Astrocyte (in vitro differentiated cells and primary cell): ENCODE results near the gene FAM24A. TPM values are rescaled to one million over a fixed set of nuclear protein-coding genes. Genes with fewer than 3 reads are reported as not detected.

Source experiments
- DNase-seq: peaks from one replicate; pipeline ENCODE4 v3.0.0-alpha.2; 2010; ENCODE audit warnings: low read depth
- FAIRE-seq: peaks from 2 replicates; lab custom pipeline; 2011; peaks lifted over from hg19 to GRCh38; lab: Jason Lieb, UNC
- H2AFZ ChIP-seq: 2 replicates; pipeline ENCODE4 v1.6.0; 2012; ENCODE audit warnings: low read depth, low read length, inconsistent platforms
- H3K27ac ChIP-seq: 2 replicates; pipeline ENCODE4 v1.5.1; 2011; ENCODE audit warnings: low read depth, low read length, inconsistent platforms
- H3K27me3 ChIP-seq: 2 replicates; pipeline ENCODE4 v1.6.0; 2011; ENCODE audit warnings: low read length, inconsistent platforms; ENCODE audit not compliant: insufficient read depth
- H3K36me3 ChIP-seq: 2 replicates; pipeline ENCODE4 v1.5.1; 2011; ENCODE audit warnings: low read length, inconsistent platforms; ENCODE audit not compliant: insufficient read depth
- H3K4me1 ChIP-seq: 2 replicates; pipeline ENCODE4 v1.5.1; 2011; ENCODE audit warnings: low read length, inconsistent platforms; ENCODE audit not compliant: insufficient read depth
- H3K4me2 ChIP-seq: 2 replicates; pipeline ENCODE4 v1.6.0; 2012; ENCODE audit warnings: low read length, inconsistent platforms
- H3K4me3 ChIP-seq: 2 replicates; pipeline ENCODE4 v1.5.1; 2011; ENCODE audit warnings: low read depth, mild to moderate bottlenecking, low read length, inconsistent platforms; ENCODE audit not compliant: insufficient read depth
- H3K79me2 ChIP-seq: 2 replicates; pipeline ENCODE4 v1.6.0; 2012; ENCODE audit warnings: mild to moderate bottlenecking, low read length, inconsistent platforms; ENCODE audit not compliant: insufficient read depth
- H3K9ac ChIP-seq: 2 replicates; pipeline ENCODE4 v1.6.0; 2012; ENCODE audit warnings: mild to moderate bottlenecking, low read length, inconsistent platforms
- H3K9me3 ChIP-seq: 2 replicates; pipeline ENCODE4 v1.5.1; 2012; ENCODE audit warnings: low read depth, mild to moderate bottlenecking, low read length, inconsistent platforms; ENCODE audit not compliant: insufficient read depth
- H4K20me1 ChIP-seq: 2 replicates; pipeline ENCODE4 v1.6.0; 2012; ENCODE audit warnings: low read length, inconsistent platforms; ENCODE audit not compliant: insufficient read depth
- H3K27ac Mint-ChIP-seq: one replicate; pipeline ENCODE4 v1.8.0; 2021; ENCODE audit warnings: mild to moderate bottlenecking, mixed read lengths; ENCODE audit not compliant: unreplicated experiment
- H3K27me3 Mint-ChIP-seq: one replicate; pipeline ENCODE4 v1.8.0; 2021; ENCODE audit warnings: low read depth, mixed read lengths; ENCODE audit not compliant: unreplicated experiment
- H3K36me3 Mint-ChIP-seq: one replicate; pipeline ENCODE4 v1.8.0; 2021; ENCODE audit warnings: low read depth, mixed read lengths; ENCODE audit not compliant: unreplicated experiment
- H3K4me1 Mint-ChIP-seq: one replicate; pipeline ENCODE4 v1.8.0; 2021; ENCODE audit warnings: low read depth, mixed read lengths; ENCODE audit not compliant: unreplicated experiment
- H3K4me3 Mint-ChIP-seq: one replicate; pipeline ENCODE4 v1.8.0; 2021; ENCODE audit warnings: mild to moderate bottlenecking, moderate library complexity, mixed read lengths; ENCODE audit not compliant: unreplicated experiment
- H3K9me3 Mint-ChIP-seq: one replicate; pipeline ENCODE4 v1.8.0; 2021; ENCODE audit warnings: mild to moderate bottlenecking, mixed read lengths; ENCODE audit not compliant: unreplicated experiment
- CTCF ChIP-seq: IDR thresholded peaks from 2 replicates; pipeline ENCODE4 v1.5.1; 2011; ENCODE audit warnings: low read depth, mild to moderate bottlenecking, inconsistent platforms, low read length, moderate library complexity; ENCODE audit not compliant: insufficient read depth
- EZH2 ChIP-seq: IDR thresholded peaks from 2 replicates; pipeline ENCODE4 v1.6.1; 2012; ENCODE audit warnings: mild to moderate bottlenecking, low read length, inconsistent platforms; ENCODE audit not compliant: insufficient read depth
- total RNA-seq: library from RNA; stranded (reverse); gene quantifications from 2 replicates; pipeline ENCODE4 v1.2.1, GENCODE V29; 2021

The FAM24A gene
- total RNA-seq, 1 donor from 2014 or later: not detected

DNA sequence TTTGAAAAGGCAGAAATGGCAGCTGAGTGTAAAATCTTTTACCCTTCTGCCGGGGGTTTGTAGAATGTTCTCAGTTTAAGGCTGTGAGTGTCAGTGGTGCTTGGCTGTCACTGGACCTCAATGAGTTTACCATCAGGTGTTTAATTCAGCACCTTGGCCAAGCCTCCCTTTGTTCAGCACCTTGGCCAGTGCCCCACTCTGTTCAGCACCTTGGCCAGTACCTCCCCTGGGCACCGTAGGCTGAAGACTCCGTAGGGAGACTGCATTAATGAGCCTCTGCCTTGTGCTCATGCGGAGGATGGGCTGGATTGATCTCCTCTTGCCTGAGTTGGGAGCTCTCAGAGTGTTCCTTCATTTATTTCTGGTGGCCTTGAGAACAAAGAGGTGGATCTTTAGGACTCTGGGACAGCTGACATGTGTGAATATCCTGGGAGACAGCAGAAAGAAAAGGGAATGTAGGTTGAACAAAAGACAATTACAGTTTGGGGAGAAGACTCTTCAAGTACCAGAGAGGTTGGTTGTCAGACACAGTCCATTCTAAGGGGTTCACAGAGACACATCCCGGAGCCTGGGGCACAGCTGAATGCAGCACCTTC lies 1.6 kb downstream of the FAM24A start:
- no peak overlapping the region for H3K27ac Mint-ChIP-seq
- no peaks in the 10 kb centered on the region for H3K79me2 ChIP-seq
- H3K36me3 Mint-ChIP-seq: peaks cover 2% of the 10 kb centered on the region
- no peaks in the 10 kb centered on the region for H3K4me1 Mint-ChIP-seq
- DNase-seq (peak; percentile 35), FAIRE-seq (no peak)
- H2AFZ ChIP-seq: no peak overlapping the region
- no peaks in the 10 kb centered on the region for H3K27me3 ChIP-seq
- H3K4me2 ChIP-seq: no peak overlapping the region
- no peaks in the 10 kb centered on the region for H3K9me3 Mint-ChIP-seq
- H3K4me3 Mint-ChIP-seq: no peak overlapping the region
- no peaks in the 10 kb centered on the region for H3K4me1 ChIP-seq
- TF ChIP-seq CTCF: no peak
- no peak for TF ChIP-seq EZH2
- no peak overlapping the region for H3K9ac ChIP-seq
- H3K27ac ChIP-seq: no peak overlapping the region
- peaks cover 43% of the 10 kb centered on the region for H3K27me3 Mint-ChIP-seq
- no peaks in the 10 kb centered on the region for H3K36me3 ChIP-seq
- no peaks in the 10 kb centered on the region for H3K9me3 ChIP-seq
- no peak overlapping the region for H3K4me3 ChIP-seq
- H4K20me1 ChIP-seq: no peaks in the 10 kb centered on the region

DNA sequence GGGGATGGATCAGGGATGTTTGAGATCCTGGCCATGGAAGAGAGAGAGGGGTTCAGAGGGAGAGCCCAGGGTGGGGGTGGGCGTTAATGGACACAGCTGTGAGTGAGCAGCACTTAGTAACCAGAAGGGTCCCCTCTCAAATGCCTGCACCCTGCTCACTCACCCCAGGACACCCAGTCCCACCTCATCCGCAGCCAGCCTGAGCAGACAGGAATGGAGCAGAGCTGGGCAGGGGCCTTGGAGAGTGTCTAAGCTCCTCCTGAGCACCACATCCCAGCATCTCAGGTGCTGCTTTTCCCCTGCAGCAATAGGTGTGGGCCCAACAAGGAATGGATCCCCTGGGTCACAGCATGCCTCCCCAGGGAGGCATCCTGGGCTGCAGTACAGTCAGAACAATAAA lies 5.3 kb downstream of the FAM24A start:
- H3K9ac ChIP-seq: no peak overlapping the region
- Mint-ChIP-seq H3K4me1 (no peaks in the 10 kb centered on the region), H3K9me3 (peaks cover 2% of the 10 kb centered on the region), H3K27ac (no peak overlapping the region), H3K36me3 (peaks cover 5% of the 10 kb centered on the region), H3K27me3 (peaks cover 20% of the 10 kb centered on the region), H3K4me3 (no peak overlapping the region)
- H3K27ac ChIP-seq: no peak overlapping the region
- H2AFZ ChIP-seq: no peak overlapping the region
- no peak overlapping the region for H3K4me3 ChIP-seq
- no peaks in the 10 kb centered on the region for H3K4me1 ChIP-seq
- TF ChIP-seq CTCF (no peak), EZH2 (no peak)
- H3K27me3 ChIP-seq: no peaks in the 10 kb centered on the region
- H3K9me3 ChIP-seq: no peaks in the 10 kb centered on the region
- DNase-seq (no peak), FAIRE-seq (no peak)
- no peaks in the 10 kb centered on the region for H4K20me1 ChIP-seq
- H3K79me2 ChIP-seq: no peaks in the 10 kb centered on the region
- no peaks in the 10 kb centered on the region for H3K36me3 ChIP-seq
- no peak overlapping the region for H3K4me2 ChIP-seq

DNA sequence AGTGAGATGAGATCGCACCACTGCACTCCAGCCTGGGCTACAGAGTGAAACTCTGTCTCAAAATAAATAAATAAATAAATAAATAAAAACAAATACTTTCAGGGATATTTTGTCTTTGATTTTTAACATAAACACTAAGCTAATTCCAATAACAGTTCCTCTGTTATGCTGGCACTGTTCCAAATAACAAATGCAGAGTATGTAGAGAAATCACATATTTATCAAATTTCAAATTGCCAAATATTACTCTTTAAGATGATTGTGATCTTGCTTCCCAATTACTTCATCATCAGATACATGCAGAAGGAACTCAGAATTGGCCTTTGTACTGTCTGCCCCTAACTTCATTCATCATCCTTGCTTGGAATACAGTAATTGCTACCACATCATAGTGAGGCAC lies 19.7 kb downstream of the FAM24A start:
- no peak overlapping the region for H3K4me2 ChIP-seq
- TF ChIP-seq EZH2 (no peak), CTCF (no peak)
- Mint-ChIP-seq H3K4me3 (no peak overlapping the region), H3K27me3 (no peaks in the 10 kb centered on the region), H3K36me3 (no peaks in the 10 kb centered on the region), H3K27ac (no peak overlapping the region), H3K9me3 (no peaks in the 10 kb centered on the region), H3K4me1 (peaks cover 5% of the 10 kb centered on the region)
- no peak for FAIRE-seq
- no peak overlapping the region for H3K9ac ChIP-seq
- H3K4me3 ChIP-seq: no peak overlapping the region
- no peak overlapping the region for H2AFZ ChIP-seq
- no peak for DNase-seq
- H3K79me2 ChIP-seq: no peaks in the 10 kb centered on the region
- no peaks in the 10 kb centered on the region for H3K27me3 ChIP-seq
- H4K20me1 ChIP-seq: no peaks in the 10 kb centered on the region
- H3K36me3 ChIP-seq: peaks cover under 1% of the 10 kb centered on the region
- no peaks in the 10 kb centered on the region for H3K9me3 ChIP-seq
- H3K4me1 ChIP-seq: no peaks in the 10 kb centered on the region
- H3K27ac ChIP-seq: no peak overlapping the region
